ENCODE data around the gene EEF2.

The EEF2 gene

GRCh38 chr19:3995607-3996006 is 10.3 kb upstream of the EEF2 start:
- no peaks in the 10 kb centered on the region for H3K9me3 ChIP-seq
- no peak overlapping the region for H3K27ac ChIP-seq
- no peaks in the 10 kb centered on the region for H3K27me3 ChIP-seq
- no peak overlapping the region for H3K4me3 ChIP-seq (ENCODE audit: low read depth in 1 of 2, low read length in 1 of 2)
- no peaks in the 10 kb centered on the region for H3K36me3 ChIP-seq
- H3K4me1 ChIP-seq (ENCODE audit: control insufficient read depth in 1 of 2, insufficient read depth in 1 of 2, low read depth in 1 of 2, low read length in 1 of 2) = no peaks in the 10 kb centered on the region
- no peak for TF ChIP-seq CTCF (IDR thresholded peaks at IDR 0.05)

- H3K27ac ChIP-seq = no peak overlapping the region
- H3K36me3 ChIP-seq = no peaks in the 10 kb centered on the region
- H3K4me1 ChIP-seq (ENCODE audit: control insufficient read depth in 1 of 2, insufficient read depth in 1 of 2, low read depth in 1 of 2, low read length in 1 of 2) = peaks cover 23 to 26% of the 10 kb centered on the region in 2 experiments
- H3K4me3 ChIP-seq (ENCODE audit: low read depth in 1 of 2, low read length in 1 of 2) = no peak overlapping the region
- peaks cover 5% of the 10 kb centered on the region for H3K27me3 ChIP-seq
- no peaks in the 10 kb centered on the region for H3K9me3 ChIP-seq
- no peak for TF ChIP-seq CTCF (IDR thresholded peaks at IDR 0.05)
These were observed 5.5 kb upstream of the EEF2 start for GRCh38 chr19:3990815-3991117.

DNA sequence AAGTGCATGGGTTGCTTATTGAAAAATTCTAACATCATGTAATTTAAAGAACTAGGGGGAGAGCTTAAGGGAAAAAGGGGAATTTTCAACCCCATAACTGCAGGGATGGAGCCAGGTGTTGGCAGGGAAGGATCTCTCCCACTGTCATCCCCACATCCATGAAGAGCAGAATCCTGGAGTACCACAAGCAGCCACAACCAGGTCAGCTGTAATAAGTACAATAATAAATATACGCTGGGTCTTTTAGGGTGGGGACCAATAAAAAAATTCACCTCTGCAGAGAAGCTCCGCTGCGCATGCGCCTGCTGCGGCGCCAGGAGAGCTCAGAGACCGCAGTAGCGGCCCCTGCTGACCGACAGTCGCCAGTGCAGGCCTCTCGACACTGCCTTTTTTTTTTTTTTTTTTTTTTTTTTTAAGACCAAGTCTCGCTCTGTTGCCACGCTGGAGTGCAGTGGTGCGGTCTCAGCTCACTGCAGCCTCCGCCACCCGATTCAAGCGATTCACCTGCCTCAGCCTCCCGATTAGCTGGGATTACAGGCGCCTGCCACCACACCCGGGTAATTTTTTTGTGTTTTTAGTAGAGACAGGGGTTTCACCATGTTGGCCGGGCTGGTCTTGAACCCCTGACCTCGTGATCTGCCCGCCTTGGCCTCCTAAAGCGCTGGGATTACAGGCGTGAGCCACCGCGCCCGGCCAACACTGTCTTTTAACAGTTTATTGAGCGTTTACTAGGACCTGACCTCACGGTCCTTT is 2.5 kb upstream of the EEF2 start:
- peak; percentile 88 for TF ChIP-seq CTCF (IDR thresholded peaks at IDR 0.05)
- peaks cover 13% of the 10 kb centered on the region for H3K36me3 ChIP-seq
- no peaks in the 10 kb centered on the region for H3K9me3 ChIP-seq
- no peak overlapping the region for H3K27ac ChIP-seq
- H3K27me3 ChIP-seq = peaks cover 5% of the 10 kb centered on the region
- peak overlapping the region; percentile 9 to 95 for H3K4me3 ChIP-seq (ENCODE audit: low read depth in 1 of 2, low read length in 1 of 2)
- H3K4me1 ChIP-seq (ENCODE audit: control insufficient read depth in 1 of 2, insufficient read depth in 1 of 2, low read depth in 1 of 2, low read length in 1 of 2) = peaks cover 41 to 46% of the 10 kb centered on the region in 2 experiments

DNA sequence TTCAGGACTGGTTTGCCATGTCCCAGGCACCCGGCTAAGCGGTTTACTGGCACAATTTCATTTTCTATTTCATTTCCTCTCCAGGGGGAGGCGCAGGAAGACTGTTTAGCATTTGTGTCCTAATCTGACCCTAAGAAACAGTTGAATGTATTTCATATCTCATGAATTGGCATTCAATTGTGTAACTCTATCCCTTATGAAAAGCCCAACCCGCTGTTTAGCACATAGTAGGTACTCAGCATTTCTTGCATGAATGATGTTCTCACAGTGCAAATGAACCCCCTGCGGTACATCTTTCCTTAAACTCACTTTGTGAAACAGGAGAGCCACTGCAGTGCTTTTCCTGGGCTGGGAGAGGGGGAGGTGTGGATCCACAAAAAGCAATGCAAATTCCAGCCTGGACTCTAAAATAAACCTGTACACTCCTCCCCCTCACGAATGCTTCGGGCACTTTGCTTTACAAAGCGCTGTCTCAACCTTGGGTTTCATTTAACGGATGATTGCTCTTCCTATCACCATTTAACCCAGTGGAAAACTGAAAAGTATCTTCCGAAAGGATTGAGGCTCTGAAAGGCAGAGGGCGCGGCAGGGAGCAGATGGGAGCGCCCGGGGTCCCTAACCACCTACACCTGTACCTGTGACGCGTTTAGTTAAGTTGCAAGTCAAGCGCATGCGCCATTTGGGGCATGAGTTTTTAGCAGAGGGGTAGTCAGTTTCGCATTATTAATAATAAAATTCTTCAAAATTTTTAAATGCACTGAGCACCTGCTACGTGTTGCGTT is 1.2 kb upstream of the EEF2 start:
- peaks cover 41 to 46% of the 10 kb centered on the region in 2 experiments for H3K4me1 ChIP-seq (ENCODE audit: control insufficient read depth in 1 of 2, insufficient read depth in 1 of 2, low read depth in 1 of 2, low read length in 1 of 2)
- H3K9me3 ChIP-seq = no peaks in the 10 kb centered on the region
- H3K27ac ChIP-seq = peak overlapping the region; percentile 82
- H3K4me3 ChIP-seq (ENCODE audit: low read depth in 1 of 2, low read length in 1 of 2) = peak overlapping the region; percentile 90 to 95
- H3K36me3 ChIP-seq = peaks cover 27% of the 10 kb centered on the region
- no peak for TF ChIP-seq CTCF (IDR thresholded peaks at IDR 0.05)
- H3K27me3 ChIP-seq = peaks cover 5% of the 10 kb centered on the region

DNA sequence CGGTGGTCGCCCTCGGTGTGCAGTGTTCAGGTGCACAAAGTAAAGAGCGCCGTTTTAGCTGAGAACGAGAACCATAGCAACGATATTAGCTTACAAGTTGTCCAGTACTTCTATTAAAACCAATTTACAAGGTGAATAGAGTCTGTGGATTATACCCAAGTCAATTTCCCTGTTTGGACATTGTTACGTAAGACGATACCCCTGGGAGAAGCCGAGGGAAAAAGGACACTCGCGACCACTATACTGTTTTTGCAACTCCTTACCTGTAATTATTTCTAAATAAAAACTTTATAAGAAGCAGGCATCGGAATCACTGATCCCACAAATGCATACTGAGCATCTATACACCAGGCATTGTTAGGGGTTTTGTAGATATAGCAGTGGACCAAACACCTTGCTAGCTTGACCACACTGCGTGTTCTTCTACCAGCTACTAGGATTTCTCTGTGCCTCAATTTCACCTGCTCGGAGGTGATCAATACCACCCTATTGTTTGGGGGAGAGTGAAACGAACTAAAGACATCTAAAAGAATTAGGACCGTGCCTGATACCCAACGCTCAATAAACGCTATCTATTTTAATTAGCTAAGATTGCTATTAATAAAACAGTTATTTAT is 488 bp upstream of the EEF2 start:
- Histone ChIP-seq H3K27me3 (peaks cover 5% of the 10 kb centered on the region), H3K36me3 (peaks cover 34% of the 10 kb centered on the region), H3K4me3 (ENCODE audit: low read depth in 1 of 2, low read length in 1 of 2) (peak overlapping the region; percentile 90 to 95), H3K27ac (peak overlapping the region; percentile 82), H3K9me3 (no peaks in the 10 kb centered on the region), H3K4me1 (ENCODE audit: control insufficient read depth in 1 of 2, insufficient read depth in 1 of 2, low read depth in 1 of 2, low read length in 1 of 2) (peaks cover 41 to 46% of the 10 kb centered on the region in 2 experiments)
- TF ChIP-seq CTCF (IDR thresholded peaks at IDR 0.05) = no peak
